Stomach smooth muscle (tissue), 2 donors: ENCODE results near the gene KRTAP4-12.
"Not testable (repeated sequence)": the region's sequence is repeated elsewhere in the genome, so short reads cannot be mapped to it uniquely, and the experiment has no call there.

Source experiments
- H3K27ac ChIP-seq: one replicate; pipeline ENCODE4 v1.7.0; 2013; ENCODE audit warnings: mild to moderate bottlenecking, low read length, inconsistent platforms
- H3K27me3 ChIP-seq, 2 donors: one replicate each; pipeline ENCODE4 v1.7.0; 2013; ENCODE audit warnings: low read length in 2 of 2; ENCODE audit not compliant: insufficient read depth in 2 of 2, control insufficient read depth in 1 of 2
- H3K36me3 ChIP-seq, 2 donors: one replicate each; pipeline ENCODE4 v1.7.0; 2013; ENCODE audit warnings: low read length in 2 of 2; ENCODE audit not compliant: control insufficient read depth in 2 of 2, insufficient read depth in 2 of 2
- H3K4me1 ChIP-seq: one replicate; pipeline ENCODE4 v1.7.0; 2013; ENCODE audit warnings: low read length; ENCODE audit not compliant: control insufficient read depth, insufficient read depth
- H3K4me3 ChIP-seq, 2 donors: one replicate each; pipeline ENCODE4 v1.7.0; 2013; ENCODE audit warnings: low read length in 2 of 2
- H3K9ac ChIP-seq, 2 donors: one replicate each; pipeline ENCODE4 v1.7.0; 2013; ENCODE audit warnings: low read length in 2 of 2, mild to moderate bottlenecking in 1 of 2
- H3K9me3 ChIP-seq, 2 donors: one replicate each; pipeline ENCODE4 v1.7.0; 2013; ENCODE audit warnings: low read length in 2 of 2; ENCODE audit not compliant: control insufficient read depth in 2 of 2
- donor health status: healthy.
- donor health status: Pancreatic carcinoma.

The KRTAP4-12 gene

GRCh38 chr17:41107941-41108450 is 16.0 kb downstream of the KRTAP4-12 start:
- H3K9me3 ChIP-seq: no peaks in the 10 kb centered on the region
- H3K4me3 ChIP-seq: no peak overlapping the region
- H3K27me3 ChIP-seq: no peaks in the 10 kb centered on the region
- no peaks in the 10 kb centered on the region for H3K36me3 ChIP-seq
- H3K27ac ChIP-seq: no peak overlapping the region
- H3K9ac ChIP-seq: no peak overlapping the region
- no peaks in the 10 kb centered on the region for H3K4me1 ChIP-seq

- H3K4me1 ChIP-seq, H3K9ac ChIP-seq, H3K27ac ChIP-seq, H3K4me3 ChIP-seq, H3K9me3 ChIP-seq, H3K27me3 ChIP-seq, H3K36me3 ChIP-seq: not testable (repeated sequence)
These were observed 18.6 kb downstream of the KRTAP4-12 start, which contains the start of gene KRTAP4-9 for GRCh38 chr17:41105347-41105746. Gene KRTAP4-9 (plus strand): TSS chr17:41105389. CDS start chr17:41105389, 0 bp downstream.

- not testable (repeated sequence) for H3K4me3 ChIP-seq, H3K9me3 ChIP-seq, H3K9ac ChIP-seq, H3K4me1 ChIP-seq, H3K36me3 ChIP-seq, H3K27ac ChIP-seq, H3K27me3 ChIP-seq
These were observed 19.5 kb downstream of the KRTAP4-12 start for GRCh38 chr17:41104386-41105038.

- Histone ChIP-seq H3K27ac (no peak overlapping the region), H3K4me3 (no peak overlapping the region), H3K9ac (no peak overlapping the region), H3K4me1 (no peaks in the 10 kb centered on the region), H3K9me3 (no peaks in the 10 kb centered on the region), H3K27me3 (no peaks in the 10 kb centered on the region), H3K36me3 (no peaks in the 10 kb centered on the region)
These were observed 20.1 kb downstream of the KRTAP4-12 start for GRCh38 chr17:41103896-41104295.

- no peak within 1 kb of the TSS for H3K27ac ChIP-seq
- H3K36me3 ChIP-seq: no peaks in the 10 kb centered on the region
- H3K9ac ChIP-seq: no peak within 1 kb of the TSS
- no peak within 1 kb of the TSS for H3K4me3 ChIP-seq
- no peaks in the 10 kb centered on the region for H3K4me1 ChIP-seq
- H3K27me3 ChIP-seq: no peaks in the 10 kb centered on the region
- H3K9me3 ChIP-seq: no peaks in the 10 kb centered on the region
These were observed 22.3 kb downstream of the KRTAP4-12 start, which contains the start of gene KRTAP4-16 for GRCh38 chr17:41101586-41102259. Gene KRTAP4-16 (minus strand): TSS chr17:41102209. CDS start chr17:41102209, 0 bp downstream.

GRCh38 chr17:41099682-41100480 is 24.1 kb downstream of the KRTAP4-12 start:
- not testable (repeated sequence) for H3K27me3 ChIP-seq, H3K9me3 ChIP-seq, H3K4me3 ChIP-seq, H3K4me1 ChIP-seq, H3K27ac ChIP-seq, H3K36me3 ChIP-seq, H3K9ac ChIP-seq

GRCh38 chr17:41098481-41098880 is 25.5 kb downstream of the KRTAP4-12 start:
- Histone ChIP-seq H3K27me3 (no peaks in the 10 kb centered on the region), H3K4me1 (no peaks in the 10 kb centered on the region), H3K9me3 (no peaks in the 10 kb centered on the region), H3K36me3 (no peaks in the 10 kb centered on the region), H3K9ac (no peak overlapping the region), H3K4me3 (no peak overlapping the region), H3K27ac (no peak overlapping the region)

- no peaks in the 10 kb centered on the region for H3K4me1 ChIP-seq
These were observed 25.9 kb downstream of the KRTAP4-12 start, which contains the start of gene KRTAP4-8 for GRCh38 chr17:41098042-41098441. Gene KRTAP4-8 (minus strand): TSS chr17:41098142. CDS start chr17:41098084, 58 bp downstream.

GRCh38 chr17:41096055-41096454 is 27.9 kb downstream of the KRTAP4-12 start:
- no peak overlapping the region for H3K27ac ChIP-seq
- no peak overlapping the region for H3K9ac ChIP-seq
- no peaks in the 10 kb centered on the region for H3K27me3 ChIP-seq
- no peak overlapping the region for H3K4me3 ChIP-seq
- H3K9me3 ChIP-seq: no peaks in the 10 kb centered on the region
- no peaks in the 10 kb centered on the region for H3K36me3 ChIP-seq
- H3K4me1 ChIP-seq: no peaks in the 10 kb centered on the region

More at GRCh38 chr17:41098042-41098441, 25.9 kb downstream of the KRTAP4-12 start, which contains the start of gene KRTAP4-8:
- no peaks in the 10 kb centered on the region for H3K27me3 ChIP-seq
- H3K9ac ChIP-seq: no peak within 1 kb of the TSS
- H3K9me3 ChIP-seq: no peaks in the 10 kb centered on the region
- no peak within 1 kb of the TSS for H3K27ac ChIP-seq
- no peak within 1 kb of the TSS for H3K4me3 ChIP-seq
- H3K36me3 ChIP-seq: no peaks in the 10 kb centered on the region

- not testable (repeated sequence) for H3K27ac ChIP-seq, H3K36me3 ChIP-seq, H3K9ac ChIP-seq, H3K4me3 ChIP-seq, H3K4me1 ChIP-seq, H3K9me3 ChIP-seq, H3K27me3 ChIP-seq
These were observed 35.1 kb downstream of the KRTAP4-12 start for GRCh38 chr17:41088760-41089352.
